H9 (cell line): ENCODE measurements around the gene USP5. TPM values are rescaled to one million over a fixed set of nuclear protein-coding genes. Genes with fewer than 3 reads are reported as not detected.

Source experiments
- DNase-seq: peaks from one replicate; pipeline ENCODE4 v3.0.0-alpha.2; 2017
- H2AFZ ChIP-seq: one replicate; pipeline ENCODE4 v1.6.1; 2013; ENCODE audit warnings: mild to moderate bottlenecking, low read length, control low read depth, moderate library complexity
- H2AK5ac ChIP-seq: 2 replicates; pipeline ENCODE4 v1.6.1; 2013; ENCODE audit warnings: low read length, control low read depth, mixed read lengths; ENCODE audit not compliant: insufficient read length
- H2BK120ac ChIP-seq: one replicate; pipeline ENCODE4 v1.6.1; 2013; ENCODE audit warnings: low read depth, mild to moderate bottlenecking, low read length, control low read depth, inconsistent platforms; ENCODE audit not compliant: poor library complexity, severe bottlenecking
- H2BK12ac ChIP-seq: 2 replicates; pipeline ENCODE4 v1.6.1; 2013; ENCODE audit warnings: low read length, control low read depth, mixed read lengths, low read depth; ENCODE audit not compliant: insufficient read length
- H2BK15ac ChIP-seq: 2 replicates; pipeline ENCODE4 v1.6.1; 2013; ENCODE audit warnings: low read depth, low read length, control low read depth
- H2BK20ac ChIP-seq: one replicate; pipeline ENCODE4 v1.6.1; 2013; ENCODE audit warnings: low read depth, mild to moderate bottlenecking, low read length, control low read depth, inconsistent platforms; ENCODE audit not compliant: poor library complexity, severe bottlenecking
- H2BK5ac ChIP-seq: 2 replicates; pipeline ENCODE4 v1.6.1; 2013; ENCODE audit warnings: low read length, control low read depth, mixed read lengths; ENCODE audit not compliant: insufficient read length
- H3K14ac ChIP-seq: 2 replicates; pipeline ENCODE4 v1.6.1; 2013; ENCODE audit warnings: low read length, control low read depth; ENCODE audit not compliant: insufficient read depth
- H3K18ac ChIP-seq: 2 replicates; pipeline ENCODE4 v1.6.1; 2013; ENCODE audit warnings: low read depth, mild to moderate bottlenecking, mixed read lengths, low read length, control low read depth; ENCODE audit not compliant: insufficient read length
- H3K23ac ChIP-seq: 2 replicates; pipeline ENCODE4 v1.6.1; 2013; ENCODE audit warnings: low read length, control low read depth, mixed read lengths, low read depth; ENCODE audit not compliant: insufficient read length
- H3K23me2 ChIP-seq: 2 replicates; pipeline ENCODE4 v1.6.1; 2013; ENCODE audit warnings: low read depth, mild to moderate bottlenecking, mixed read lengths, low read length, control low read depth; ENCODE audit not compliant: insufficient read length, poor library complexity, severe bottlenecking
- H3K27ac ChIP-seq: 2 replicates; pipeline ENCODE4 v1.5.1; 2013; ENCODE audit warnings: low read length, control low read depth, mixed read lengths, low read depth; ENCODE audit not compliant: insufficient read length
- H3K27me3 ChIP-seq: 2 replicates; pipeline ENCODE4 v1.6.1; 2013; ENCODE audit warnings: low read length, control low read depth, inconsistent platforms; ENCODE audit not compliant: insufficient read depth
- H3K4ac ChIP-seq: 2 replicates; pipeline ENCODE4 v1.6.1; 2013; ENCODE audit warnings: low read depth, mild to moderate bottlenecking, control low read depth, inconsistent platforms, low read length, moderate library complexity
- H3K4me1 ChIP-seq: 2 replicates; pipeline ENCODE4 v1.6.1; 2013; ENCODE audit warnings: low read length, control low read depth, inconsistent platforms; ENCODE audit not compliant: insufficient read depth
- H3K4me2 ChIP-seq: 2 replicates; pipeline ENCODE4 v1.6.1; 2013; ENCODE audit warnings: low read length, control low read depth, mixed read lengths; ENCODE audit not compliant: insufficient read length, insufficient read depth
- H3K56ac ChIP-seq: 2 replicates; pipeline ENCODE4 v1.6.1; 2013; ENCODE audit warnings: low read depth, mild to moderate bottlenecking, mixed read lengths, low read length, control low read depth; ENCODE audit not compliant: insufficient read length
- H3K79me1 ChIP-seq: 2 replicates; pipeline ENCODE4 v1.6.1; 2013; ENCODE audit warnings: low read depth, mild to moderate bottlenecking, moderate library complexity, low read length, control low read depth, inconsistent platforms; ENCODE audit not compliant: insufficient read depth, poor library complexity, severe bottlenecking
- H3K79me2 ChIP-seq: 2 replicates; pipeline ENCODE4 v1.6.1; 2013; ENCODE audit warnings: low read length, control low read depth, inconsistent platforms; ENCODE audit not compliant: insufficient read depth
- H3K9ac ChIP-seq: 2 replicates; pipeline ENCODE4 v1.6.1; 2013; ENCODE audit warnings: low read length, control low read depth, mixed read lengths; ENCODE audit not compliant: insufficient read length; ENCODE audit errors: extremely low read depth
- H3K9me3 ChIP-seq: one replicate; pipeline ENCODE4 v1.6.1; 2013; ENCODE audit warnings: low read depth, low read length, inconsistent platforms; ENCODE audit not compliant: control insufficient read depth
- H3T11ph ChIP-seq: one replicate; pipeline ENCODE4 v1.6.1; 2013; ENCODE audit warnings: mild to moderate bottlenecking, low read length, control low read depth, inconsistent platforms
- H4K20me1 ChIP-seq: one replicate; pipeline ENCODE4 v1.6.1; 2013; ENCODE audit not compliant: control insufficient read depth, insufficient read length, insufficient read depth
- H4K5ac ChIP-seq: 2 replicates; pipeline ENCODE4 v1.6.1; 2013; ENCODE audit warnings: low read depth, mild to moderate bottlenecking, mixed read lengths, low read length, control low read depth; ENCODE audit not compliant: insufficient read length
- H4K8ac ChIP-seq: replicated peaks from 2 replicates; pipeline ENCODE4 v1.6.1; 2013; ENCODE audit warnings: low read length, control low read depth, mixed read lengths, low read depth; ENCODE audit not compliant: insufficient read length
- H4K91ac ChIP-seq: 2 replicates; pipeline ENCODE4 v1.6.1; 2013; ENCODE audit warnings: low read depth, mild to moderate bottlenecking, moderate library complexity, mixed read lengths, low read length, control low read depth; ENCODE audit not compliant: insufficient read length
- H3K27ac Mint-ChIP-seq, 3 experiments: 2 replicates in 2 of 3; 3 replicates in 1 of 3; pipeline ENCODE4 v1.8.0; 2020 to 2021; ENCODE audit warnings: mixed read lengths in 3 of 3, mild to moderate bottlenecking in 1 of 3, moderate library complexity in 1 of 3
- H3K27me3 Mint-ChIP-seq: 2 replicates; pipeline ENCODE4 v1.8.0; 2021; ENCODE audit warnings: low read depth, mild to moderate bottlenecking, moderate library complexity, mixed read lengths
- H3K36me3 Mint-ChIP-seq, 3 experiments: 2 replicates in 2 of 3; 3 replicates in 1 of 3; pipeline ENCODE4 v1.8.0; 2020 to 2021; ENCODE audit warnings: low read depth in 3 of 3, mixed read lengths in 3 of 3; ENCODE audit not compliant: insufficient read depth in 1 of 3
- H3K4me1 Mint-ChIP-seq, 2 experiments: 2 replicates each; pipeline ENCODE4 v1.8.0; 2020; ENCODE audit warnings: mixed read lengths in 2 of 2
- H3K4me3 Mint-ChIP-seq, 2 experiments: 2 replicates in 1 of 2; 3 replicates in 1 of 2; pipeline ENCODE4 v1.8.0; 2020 to 2021; ENCODE audit warnings: mild to moderate bottlenecking in 2 of 2, mixed read lengths in 2 of 2, moderate library complexity in 1 of 2
- H3K9me3 Mint-ChIP-seq, 2 experiments: 2 replicates in 1 of 2; 3 replicates in 1 of 2; pipeline ENCODE4 v1.8.0; 2020; ENCODE audit warnings: mild to moderate bottlenecking in 2 of 2, mixed read lengths in 2 of 2, moderate library complexity in 1 of 2
- WGBS: extraction: QIAGEN DNeasy Blood & Tissue Kit; methylation state at CpG from one replicate; pipeline ENCODE4 v1.1.7; 2013; ENCODE audit warnings: missing lambda C conversion rate, low lambda C conversion rate, mixed read lengths; ENCODE audit not compliant: insufficient read length; ENCODE audit errors: extremely low coverage; 5-methylcytosine and 5-hydroxymethylcytosine counted together
- total RNA-seq: library from RNA; stranded (reverse); gene quantifications from 2 replicates; pipeline ENCODE4 v1.2.1, GENCODE V29; 2021
- TF ChIP-seq, protein P1 (sequence below): fragments of 200-600 bp; sonication (generic); conservative IDR thresholded peaks from 3 replicates; pipeline ENCODE4 v1.8.0; 2021; ENCODE audit warnings: antibody characterized with exemption, mild to moderate bottlenecking

Gene USP5
- total RNA-seq, 1 experiment from 2014 or later, result 143 TPM

DNA sequence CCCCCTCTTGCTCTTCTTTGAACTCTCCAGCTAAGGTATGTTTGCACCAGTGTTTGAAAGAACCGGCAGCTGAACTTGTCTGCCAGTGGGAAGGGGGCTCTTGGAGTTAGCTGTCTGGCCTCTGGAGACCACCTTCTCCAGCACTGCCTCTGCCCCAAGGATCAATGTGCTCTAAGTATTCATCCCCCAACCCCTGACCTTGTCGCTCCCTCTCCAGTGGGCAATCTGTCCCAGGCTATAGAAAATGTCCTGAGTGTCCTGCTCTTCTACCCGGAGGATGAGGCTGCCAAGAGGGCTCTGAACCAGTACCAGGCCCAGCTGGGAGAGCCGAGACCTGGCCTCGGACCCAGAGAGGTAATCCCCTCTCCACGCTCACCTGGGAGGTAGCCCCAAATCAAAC, 21.0 kb upstream of the USP5 start:
- H3K79me1 ChIP-seq, result no peaks in the 10 kb centered on the region
- no peak overlapping the region for H2BK120ac ChIP-seq
- no peak overlapping the region for H3T11ph ChIP-seq
- H3K27ac ChIP-seq, result no peak overlapping the region
- H3K27ac Mint-ChIP-seq, result 0 out of 7 replicates have a peak overlapping the region, but pooled peaks of 2 of the 3 experiments have one; percentile 52 to 68
- H3K79me2 ChIP-seq, result peaks cover 2% of the 10 kb centered on the region; the same call in 1 of the 2 replicates
- peaks cover 11% of the 10 kb centered on the region for H3K23me2 ChIP-seq
- no peak overlapping the region for H2BK15ac ChIP-seq
- no peak overlapping the region for H4K8ac ChIP-seq
- no peak overlapping the region for H4K5ac ChIP-seq
- no peak overlapping the region for H2BK5ac ChIP-seq
- peak overlapping the region in 1 of 2 experiments; percentile 37; a peak in 1 of 5 replicates for H3K4me3 Mint-ChIP-seq
- H4K91ac ChIP-seq, result no peak overlapping the region
- DNase-seq, result no peak
- H4K20me1 ChIP-seq, result peaks cover 2% of the 10 kb centered on the region
- H2BK12ac ChIP-seq, result no peak overlapping the region
- H2AFZ ChIP-seq, result no peak overlapping the region
- H3K27me3 ChIP-seq, result no peaks in the 10 kb centered on the region
- no peak overlapping the region for H3K56ac ChIP-seq
- no peak overlapping the region for H3K9ac ChIP-seq
- WGBS, result no CpG with 5 or more reads among the region's 6 CpGs
- no peaks in the 10 kb centered on the region for H3K9me3 ChIP-seq
- H2AK5ac ChIP-seq, result no peak overlapping the region
- no peak overlapping the region for H3K14ac ChIP-seq
- no peaks in the 10 kb centered on the region for H3K9me3 Mint-ChIP-seq
- H3K4me1 ChIP-seq, result peaks cover 3% of the 10 kb centered on the region; the same call in 1 of the 2 replicates
- no peak overlapping the region for H3K4me2 ChIP-seq
- H3K23ac ChIP-seq, result no peak overlapping the region
- TF ChIP-seq, protein P1, sequence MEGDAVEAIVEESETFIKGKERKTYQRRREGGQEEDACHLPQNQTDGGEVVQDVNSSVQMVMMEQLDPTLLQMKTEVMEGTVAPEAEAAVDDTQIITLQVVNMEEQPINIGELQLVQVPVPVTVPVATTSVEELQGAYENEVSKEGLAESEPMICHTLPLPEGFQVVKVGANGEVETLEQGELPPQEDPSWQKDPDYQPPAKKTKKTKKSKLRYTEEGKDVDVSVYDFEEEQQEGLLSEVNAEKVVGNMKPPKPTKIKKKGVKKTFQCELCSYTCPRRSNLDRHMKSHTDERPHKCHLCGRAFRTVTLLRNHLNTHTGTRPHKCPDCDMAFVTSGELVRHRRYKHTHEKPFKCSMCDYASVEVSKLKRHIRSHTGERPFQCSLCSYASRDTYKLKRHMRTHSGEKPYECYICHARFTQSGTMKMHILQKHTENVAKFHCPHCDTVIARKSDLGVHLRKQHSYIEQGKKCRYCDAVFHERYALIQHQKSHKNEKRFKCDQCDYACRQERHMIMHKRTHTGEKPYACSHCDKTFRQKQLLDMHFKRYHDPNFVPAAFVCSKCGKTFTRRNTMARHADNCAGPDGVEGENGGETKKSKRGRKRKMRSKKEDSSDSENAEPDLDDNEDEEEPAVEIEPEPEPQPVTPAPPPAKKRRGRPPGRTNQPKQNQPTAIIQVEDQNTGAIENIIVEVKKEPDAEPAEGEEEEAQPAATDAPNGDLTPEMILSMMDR, result no peak
- no peak overlapping the region for H3K18ac ChIP-seq
- peaks cover 16 to 36% of the 10 kb centered on the region in 2 experiments for H3K4me1 Mint-ChIP-seq
- H3K36me3 Mint-ChIP-seq, result peaks cover 30 to 53% (median 50%) of the 10 kb centered on the region in 3 experiments
- H3K27me3 Mint-ChIP-seq, result peaks cover 2% of the 10 kb centered on the region; the same call in 1 of the 2 replicates
- H2BK20ac ChIP-seq, result no peak overlapping the region
- no peak overlapping the region for H3K4ac ChIP-seq
